Activated CD4-positive, alpha-beta T cell treated with anti-CD3 and anti-CD28 coated beads, Interleukin-2, amount 50 U/mL, for 24 hours (primary cell): ENCODE results near the gene IFNG.
A peak's percentile ranks its signal among the peaks of the same experiment; 100 is the strongest.

Experiments
- DNase-seq, 2 donors: peaks; one replicate each; pipeline ENCODE4 v3.0.0-alpha.2; 2020; ENCODE audit warnings: low read depth in 1 of 2, low spot score in 1 of 2

Gene IFNG

DNA sequence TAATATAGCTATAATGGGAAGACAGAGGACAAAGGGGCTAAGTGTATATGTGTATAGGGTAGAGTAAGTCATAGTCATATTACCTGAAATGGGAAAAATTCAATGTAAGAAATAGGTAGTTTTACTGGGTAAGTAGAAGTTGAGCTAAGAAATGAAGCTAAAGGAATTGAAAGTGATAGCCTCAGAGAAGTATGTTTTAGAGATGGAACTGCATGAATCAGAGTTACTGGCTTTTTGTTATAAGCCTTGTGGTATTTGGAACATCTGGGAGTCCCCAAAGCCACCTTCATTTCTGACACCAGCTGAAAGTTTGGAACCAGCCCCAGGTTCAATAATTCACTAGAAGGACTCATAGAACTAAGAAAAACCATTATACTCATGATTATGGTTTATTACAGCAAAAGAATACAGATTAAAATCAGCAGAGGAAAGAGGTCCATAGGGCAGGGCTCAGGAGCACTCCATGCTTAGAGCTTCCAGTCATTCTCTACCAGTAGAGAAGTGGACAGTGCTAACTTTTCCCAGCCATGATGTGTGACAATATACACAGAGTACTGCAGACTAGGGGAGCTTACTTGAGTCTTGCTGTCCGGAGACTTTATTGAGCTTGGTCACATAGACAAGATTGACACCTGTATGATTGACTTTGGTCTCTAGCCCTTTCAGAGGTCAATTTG, 9.8 kb upstream of the IFNG start:
- DNase-seq: no peak

DNA sequence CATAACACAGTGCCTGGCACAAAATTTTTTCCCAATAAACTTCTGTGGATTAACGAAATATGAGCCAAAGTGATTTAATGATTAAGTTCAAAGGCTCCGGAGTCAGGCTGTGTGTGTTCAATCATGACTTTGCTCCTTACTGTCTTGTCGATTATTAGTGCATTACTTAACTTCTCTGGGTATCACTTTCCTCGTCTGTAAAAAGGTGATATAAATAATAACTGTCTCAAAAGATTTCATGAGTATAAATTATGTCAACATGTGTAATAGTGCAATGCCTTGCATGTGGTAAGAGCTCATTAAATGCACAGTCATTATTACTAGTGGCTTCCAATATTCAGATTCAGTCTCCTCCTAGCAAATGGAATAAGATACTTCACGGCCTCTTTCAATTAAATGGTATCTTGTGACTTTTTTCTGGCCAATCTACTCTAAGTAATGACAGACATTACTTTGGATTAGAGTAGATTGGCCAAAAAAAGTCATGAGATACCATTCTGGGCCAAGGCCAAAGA, 6.8 kb upstream of the IFNG start:
- DNase-seq: no peak

DNA sequence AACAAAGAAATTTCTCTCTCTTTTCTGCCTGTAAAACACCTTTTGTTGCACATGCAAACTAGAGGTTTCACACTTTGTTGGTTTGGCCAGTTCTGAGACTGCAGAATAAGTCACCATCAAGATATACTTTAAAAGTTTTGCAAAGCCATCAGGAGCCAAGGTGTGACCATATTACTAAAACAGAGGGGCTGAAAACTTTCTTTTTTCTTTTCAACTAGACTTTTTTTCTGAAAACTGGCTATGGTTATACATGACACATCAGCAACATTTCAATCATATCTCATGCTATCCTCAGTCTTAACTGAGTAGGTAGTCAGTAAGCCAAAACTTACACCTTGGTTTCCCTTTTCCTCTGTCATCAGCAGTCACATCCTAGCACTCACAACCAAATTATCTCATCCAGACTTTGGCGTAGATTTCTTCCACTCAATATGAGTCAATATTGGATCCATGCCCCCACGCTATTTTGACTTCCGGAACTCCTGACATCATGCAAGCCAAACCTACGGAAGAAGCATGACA, 4.1 kb upstream of the IFNG start:
- DNase-seq: no peak

DNA sequence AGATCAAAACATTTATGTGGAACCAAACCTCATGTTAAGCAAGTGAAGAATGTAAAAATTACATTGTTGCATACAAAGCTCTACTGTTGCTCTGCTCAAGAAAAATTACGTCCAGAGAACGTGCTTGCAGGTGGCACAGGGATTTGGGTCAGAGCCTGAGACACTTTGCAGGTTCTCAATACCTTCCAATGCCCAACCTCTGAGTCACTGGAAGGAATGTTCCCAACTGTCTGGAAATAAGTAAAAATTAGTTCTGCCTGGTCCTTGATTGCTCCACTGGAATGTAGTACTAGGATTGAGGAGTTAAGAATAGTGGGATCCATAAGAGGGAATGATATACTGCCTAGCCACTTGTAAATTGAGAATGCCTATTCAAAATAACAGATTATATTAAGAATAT, 2.8 kb upstream of the IFNG start:
- DNase-seq: no peak

DNA sequence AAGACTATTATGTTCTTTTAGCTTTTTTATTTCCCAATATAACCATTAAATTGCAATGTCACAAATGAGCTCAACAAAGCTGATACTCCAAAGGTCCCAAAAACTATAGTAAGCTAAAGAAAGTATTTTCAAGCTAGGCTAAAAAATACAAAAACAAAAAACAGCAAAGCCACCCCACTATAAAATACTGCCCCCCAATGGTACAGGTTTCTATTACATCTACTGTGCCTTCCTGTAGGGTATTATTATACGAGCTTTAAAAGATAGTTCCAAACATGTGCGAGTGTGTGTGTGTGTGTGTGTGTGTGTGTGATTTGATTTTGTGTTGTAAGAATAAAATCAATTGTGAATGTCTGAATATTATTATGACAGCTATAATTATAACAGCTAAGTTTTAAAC, 1.1 kb downstream of the IFNG start:
- no peak for DNase-seq

DNA sequence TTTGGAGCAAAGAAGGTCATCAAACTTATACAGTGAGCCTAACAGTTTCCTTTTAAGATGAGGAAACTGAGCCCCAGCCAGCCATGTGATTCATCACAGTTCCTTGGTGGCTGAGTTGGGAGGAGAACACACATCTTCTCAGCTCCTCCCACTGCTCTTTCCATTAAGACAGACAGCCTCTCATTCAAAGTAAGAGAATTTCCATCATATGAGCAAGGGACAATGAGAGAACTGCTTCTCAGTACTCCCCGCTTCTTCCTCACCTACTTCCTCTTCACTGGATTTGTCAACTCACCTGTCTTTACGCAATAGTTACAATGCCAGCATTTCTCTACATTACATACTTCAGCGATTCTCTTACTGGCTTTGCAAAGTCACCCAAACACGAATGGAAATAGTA, 2.2 kb downstream of the IFNG start:
- peak in 1 of 2 donors; percentile 39 for DNase-seq

DNA sequence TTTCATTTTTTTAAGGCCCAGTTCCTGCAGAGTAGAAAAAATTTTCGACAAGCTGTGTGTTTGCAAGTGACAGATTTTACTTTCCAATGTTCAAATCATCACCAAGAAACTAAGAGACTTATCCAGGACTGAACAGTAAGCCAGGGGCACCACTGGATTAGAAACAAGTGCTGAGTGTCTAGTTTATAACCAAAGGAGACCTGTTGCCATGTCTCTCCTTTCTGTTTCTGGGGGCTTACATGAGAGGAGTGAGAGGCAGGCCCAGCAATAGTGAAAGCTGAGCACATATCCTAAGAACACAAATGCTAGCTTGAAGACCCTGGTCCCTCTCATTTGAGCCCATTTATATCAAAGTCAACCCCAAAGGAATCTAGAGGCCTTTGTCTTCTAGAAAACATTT, 2.9 kb downstream of the IFNG start:
- DNase-seq: no peak

DNA sequence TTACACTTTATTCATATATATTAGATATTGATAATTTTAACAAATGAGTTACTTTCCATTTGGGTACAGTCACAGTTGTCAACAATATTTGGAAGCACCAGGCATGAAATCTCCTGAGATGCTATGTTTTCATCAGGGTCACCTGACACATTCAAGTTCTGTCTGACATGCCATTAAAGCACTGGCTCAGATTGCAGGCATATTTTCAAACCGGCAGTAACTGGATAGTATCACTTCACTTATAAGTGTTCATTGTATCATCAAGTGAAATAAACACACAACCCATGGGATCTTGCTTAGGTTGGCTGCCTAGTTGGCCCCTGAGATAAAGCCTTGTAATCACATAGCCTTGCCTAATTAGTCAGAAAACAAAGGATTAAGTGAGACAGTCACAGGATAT, 4.8 kb downstream of the IFNG start:
- DNase-seq: no peak

DNA sequence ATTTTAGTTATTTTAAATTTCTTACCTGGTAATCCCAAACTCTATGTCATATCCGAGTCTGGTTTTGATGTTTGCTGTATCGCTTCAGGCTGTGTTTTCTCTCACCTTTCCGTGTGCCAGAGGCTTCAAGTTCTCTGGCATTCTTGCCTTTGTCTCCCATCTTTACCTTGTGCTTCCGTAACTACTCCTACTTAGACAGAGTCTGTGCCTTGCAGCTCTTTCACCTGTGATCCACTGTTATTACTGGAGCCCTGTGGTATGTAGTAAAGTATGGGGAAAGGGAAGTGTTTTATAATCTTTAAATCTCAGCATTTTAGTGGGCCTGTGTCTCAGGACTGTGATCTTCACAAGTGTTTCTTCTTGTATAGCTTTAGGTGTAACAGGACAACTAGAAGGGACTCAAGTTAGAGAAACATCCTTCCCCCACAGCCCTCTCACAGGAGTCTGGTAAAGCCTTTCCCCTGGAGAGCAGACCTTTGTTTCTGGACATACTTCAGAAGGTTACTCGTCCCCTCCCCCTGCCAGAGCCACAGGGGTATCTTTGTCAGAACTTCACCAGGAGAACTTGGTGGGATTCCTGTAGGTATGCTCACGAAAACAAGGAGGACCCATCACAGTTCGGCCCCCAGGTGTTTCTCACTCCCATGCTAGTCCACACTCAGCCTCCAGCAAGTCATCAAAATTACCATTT, 11.1 kb downstream of the IFNG start:
- no peak for DNase-seq

DNA sequence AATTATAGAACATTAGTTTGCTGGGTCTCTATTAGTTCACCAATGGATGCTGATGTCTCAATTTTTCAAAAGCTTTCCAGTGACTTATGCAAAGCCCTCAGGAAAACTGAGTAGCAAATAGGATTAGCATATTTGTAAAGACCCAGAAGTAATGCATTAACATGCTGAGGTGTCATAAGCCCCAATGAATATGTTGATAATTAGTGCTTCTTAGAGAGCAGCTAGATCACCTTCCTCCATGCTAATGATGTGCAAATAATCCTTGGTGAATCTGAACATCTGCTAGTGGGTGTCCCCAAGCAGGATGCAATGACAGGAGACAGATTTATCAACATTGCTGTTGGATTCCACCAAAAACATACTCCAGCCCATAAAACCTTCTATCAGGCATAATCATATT, 19.0 kb downstream of the IFNG start:
- no peak for DNase-seq

DNA sequence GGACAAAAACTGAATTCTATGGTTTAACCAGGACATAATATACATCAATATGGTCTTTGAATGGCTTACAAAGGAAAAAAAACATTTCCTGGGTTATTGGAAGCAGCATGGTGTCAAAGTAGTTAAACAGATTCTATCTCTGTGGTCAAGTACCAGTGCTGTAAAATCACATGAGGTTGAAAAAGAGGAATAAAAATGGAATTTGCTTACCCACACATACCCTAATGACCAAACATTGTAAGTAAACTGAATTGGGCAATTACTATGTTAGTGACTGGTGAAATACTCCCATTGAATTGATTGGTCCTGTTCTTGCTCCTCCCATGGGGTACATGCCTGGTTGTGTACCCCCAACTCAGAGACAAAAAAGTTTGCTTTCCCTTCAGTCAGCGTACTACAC, 19.6 kb downstream of the IFNG start:
- DNase-seq: no peak

DNA sequence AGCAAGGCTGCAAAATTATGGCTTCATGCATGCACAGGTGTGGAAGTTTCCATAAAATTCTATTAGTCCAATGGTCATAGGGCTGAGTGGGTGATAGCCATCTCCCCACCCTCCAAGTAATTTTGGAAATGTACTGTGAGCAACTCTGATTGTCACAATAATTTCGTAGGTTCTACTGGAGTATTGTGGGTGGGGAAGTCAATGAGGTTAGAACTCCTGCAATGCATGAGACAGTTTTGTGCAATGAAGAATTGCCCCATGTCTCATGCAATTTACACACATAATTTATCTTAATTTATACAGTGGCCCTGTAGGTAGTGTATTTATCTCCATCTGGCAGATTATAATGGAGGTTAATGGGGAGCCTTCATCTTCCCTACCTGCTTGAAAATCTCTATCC, 20.5 kb downstream of the IFNG start:
- no peak for DNase-seq

DNA sequence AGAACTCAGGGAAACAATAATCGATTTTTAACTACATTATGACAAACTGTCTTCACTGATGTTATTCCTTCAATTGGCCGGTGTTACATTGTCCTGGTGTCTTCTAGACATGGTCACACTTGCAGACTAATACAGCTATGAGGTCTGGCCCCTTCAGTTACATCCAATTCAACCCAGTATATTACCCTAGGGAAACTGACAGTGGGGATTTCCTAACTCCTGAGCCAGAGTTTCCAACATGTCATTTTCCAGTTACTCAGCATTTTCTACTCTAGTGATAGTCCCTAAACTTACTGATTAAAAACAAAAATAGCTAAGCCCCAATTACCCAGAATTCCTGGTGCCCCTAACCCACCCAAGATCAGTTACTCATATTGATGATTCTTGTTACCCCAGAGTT, 21.1 kb downstream of the IFNG start:
- peak in 1 of 2 donors; percentile 32 for DNase-seq

DNA sequence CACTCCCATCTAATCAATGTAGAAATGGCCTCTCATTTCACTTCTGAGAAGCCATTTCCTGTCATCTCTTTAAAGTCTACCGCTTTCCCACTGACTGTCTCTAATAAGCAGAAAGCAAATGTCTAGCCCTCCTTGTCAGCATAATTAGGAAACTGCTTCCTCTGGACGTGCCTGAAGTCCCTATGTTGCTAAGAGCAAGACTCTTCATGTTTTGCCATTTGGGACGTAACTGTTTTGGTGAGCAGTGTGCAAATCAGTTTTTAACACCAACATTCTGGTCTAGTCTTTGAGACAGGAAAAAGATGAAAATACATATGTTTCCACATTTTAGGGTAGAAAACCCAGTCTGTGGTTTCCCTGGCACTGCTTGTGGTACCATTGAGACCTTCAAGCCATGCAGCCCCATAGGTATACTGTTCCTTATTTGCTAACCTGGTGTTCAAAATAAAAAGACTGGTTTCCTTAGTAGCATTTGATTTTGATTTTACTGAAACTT, 22.2 kb downstream of the IFNG start:
- DNase-seq: no peak

DNA sequence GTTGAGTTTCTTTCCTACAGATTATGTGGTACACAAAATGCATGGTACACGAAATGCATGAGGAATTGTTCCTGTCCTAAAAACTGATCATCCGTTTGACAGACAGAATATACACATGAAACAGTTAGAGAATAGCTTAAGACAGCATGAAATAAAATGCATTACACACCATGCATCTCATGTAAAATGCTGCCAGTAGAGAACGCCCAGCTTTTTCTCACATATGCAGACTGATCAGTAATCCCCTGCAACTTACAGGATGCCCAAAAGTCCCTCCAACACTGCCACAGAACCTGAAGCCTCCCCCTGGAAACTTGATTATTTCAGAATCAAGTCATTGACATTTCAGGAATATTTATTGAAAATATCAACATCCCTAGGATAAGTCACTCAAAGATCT, 24.0 kb downstream of the IFNG start:
- DNase-seq: no peak

DNA sequence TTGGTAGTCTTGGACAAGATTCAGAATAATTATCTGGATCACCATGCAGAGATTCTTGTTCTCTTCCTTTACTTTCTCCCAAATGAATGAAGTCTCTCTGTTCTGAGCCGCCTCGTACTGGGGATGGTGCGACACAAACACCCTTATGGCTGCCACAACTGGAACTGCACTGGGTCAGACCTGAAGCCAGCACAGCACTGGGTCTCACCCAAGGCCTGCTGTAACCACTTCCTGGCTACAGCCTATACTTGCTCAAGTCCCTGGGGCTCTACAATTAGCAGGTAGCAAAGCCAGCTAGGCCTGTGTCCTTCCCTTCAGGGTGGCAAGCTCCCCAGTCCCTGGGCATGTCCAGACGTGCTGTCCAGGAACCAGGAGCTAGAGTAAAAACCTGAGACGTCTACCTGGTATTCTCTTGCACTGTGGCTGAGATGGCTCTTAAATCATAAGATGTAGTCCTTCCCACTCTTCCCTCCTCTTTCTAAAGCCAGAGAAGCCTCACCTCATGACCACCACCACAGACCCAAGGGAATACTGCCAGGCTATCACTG, 27.6 kb downstream of the IFNG start:
- no peak for DNase-seq

DNA sequence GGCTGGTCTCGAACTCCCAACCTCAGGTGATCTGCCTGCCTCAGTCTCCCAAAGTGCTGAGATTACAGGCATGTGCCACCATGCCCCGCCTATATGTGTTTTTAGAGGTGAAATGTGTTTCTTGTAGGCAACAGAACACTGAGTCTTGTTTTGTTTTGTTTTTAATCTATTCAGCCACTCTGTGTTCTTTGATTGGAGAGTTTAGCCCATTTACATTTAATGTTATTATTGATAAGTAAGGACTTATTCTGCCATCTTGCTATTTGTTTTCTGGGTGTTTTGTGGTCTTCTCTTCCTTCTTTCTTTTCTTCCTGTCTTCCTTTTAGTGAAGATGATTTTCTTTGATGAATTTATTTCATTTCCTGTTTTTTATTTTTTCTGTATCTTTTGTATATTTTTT, 29.6 kb downstream of the IFNG start:
- no peak for DNase-seq

DNA sequence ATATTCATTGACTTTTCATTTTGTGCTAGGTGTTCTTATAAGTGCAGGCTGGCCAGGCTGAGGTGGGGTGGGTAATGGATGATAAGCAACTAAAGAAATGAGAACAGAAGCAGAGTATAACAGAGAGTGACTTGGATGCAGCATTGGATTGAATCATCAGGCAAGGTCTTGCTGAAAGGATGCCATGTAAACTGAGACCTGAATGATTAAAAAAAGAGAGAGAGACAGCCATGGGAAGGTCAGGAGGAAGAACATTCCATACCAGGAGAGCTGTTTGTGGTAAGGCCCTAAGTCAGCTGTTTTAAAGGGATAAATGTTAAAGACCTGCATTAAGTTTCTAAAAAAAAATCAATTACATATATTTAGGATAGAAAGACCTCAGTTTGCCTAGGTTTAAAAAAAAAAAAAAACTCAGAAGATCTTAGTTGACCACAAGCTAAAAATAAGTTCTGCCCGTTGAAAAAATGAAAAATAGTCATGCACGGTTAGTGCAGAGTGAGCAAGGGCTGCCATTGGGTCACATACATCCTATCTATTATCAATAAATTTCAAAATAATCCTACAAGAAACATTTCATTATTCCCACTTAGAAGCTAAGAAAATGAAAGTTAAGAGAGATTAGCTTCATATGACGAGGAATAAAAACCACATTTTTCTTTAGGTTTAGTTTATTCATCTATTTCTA, 37.2 kb downstream of the IFNG start:
- DNase-seq: no peak

DNA sequence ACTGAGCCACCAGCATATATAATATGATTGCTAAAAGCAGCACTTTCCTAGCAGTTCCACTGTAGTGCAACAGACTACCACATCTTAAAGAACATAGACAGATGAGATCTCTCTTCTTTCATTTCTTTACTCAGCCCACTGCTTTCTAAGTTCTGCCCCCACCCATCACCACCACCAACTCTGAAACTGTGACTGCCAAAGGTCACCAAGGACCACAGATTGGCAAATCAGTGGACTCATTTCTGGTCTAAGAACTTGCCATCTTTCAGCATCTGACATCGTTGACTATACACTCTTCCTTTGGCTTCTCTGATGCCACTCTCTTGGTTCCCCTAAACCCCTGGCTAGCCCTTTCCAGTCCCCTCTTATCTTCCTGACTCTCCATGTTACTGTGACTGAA, 38.4 kb downstream of the IFNG start:
- DNase-seq: no peak

DNA sequence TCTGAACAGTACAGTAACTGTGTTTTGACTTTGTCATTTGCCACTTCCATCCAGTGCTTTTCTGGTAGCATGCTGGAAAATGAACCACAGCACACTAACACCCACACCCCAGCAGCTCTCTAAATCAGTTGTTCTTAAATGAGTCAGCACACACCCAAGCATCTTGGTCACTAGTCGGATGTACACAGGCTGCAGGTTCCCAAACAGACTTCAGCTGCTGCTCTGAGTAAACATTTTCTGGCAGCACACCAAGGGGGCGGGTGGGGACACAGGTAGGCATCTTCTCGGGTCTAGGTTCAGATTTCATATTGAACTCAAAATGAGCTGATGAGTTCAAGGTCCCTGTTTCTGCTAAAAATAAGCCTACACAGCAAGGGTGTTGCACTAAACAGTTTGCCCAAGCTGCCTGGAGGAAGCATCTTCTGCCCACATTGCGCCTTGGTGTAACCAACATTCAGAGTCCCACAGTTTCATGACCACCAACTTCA, 39.8 kb downstream of the IFNG start:
- peak; percentile 27 to 44 for DNase-seq

DNA sequence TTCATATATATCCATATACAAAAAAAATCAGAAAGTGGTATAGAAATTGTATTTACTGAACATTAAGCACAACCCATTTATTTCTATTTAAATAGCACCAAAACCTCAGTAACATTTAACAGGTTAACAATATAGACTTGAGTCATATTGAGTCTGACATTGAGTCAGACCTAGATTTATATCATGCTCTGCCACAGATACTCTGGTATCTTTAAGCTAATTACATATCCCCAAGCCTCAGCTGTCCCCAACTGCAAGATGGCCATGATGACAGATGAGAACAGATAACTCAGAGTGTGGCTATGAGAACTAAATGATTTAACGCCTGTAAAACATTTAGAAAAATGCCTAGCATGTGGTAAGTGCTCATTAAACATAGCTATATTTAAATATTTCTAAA, 40.3 kb downstream of the IFNG start:
- no peak for DNase-seq
